ENCODE data around the gene GIGYF2.

The GIGYF2 gene

DNA sequence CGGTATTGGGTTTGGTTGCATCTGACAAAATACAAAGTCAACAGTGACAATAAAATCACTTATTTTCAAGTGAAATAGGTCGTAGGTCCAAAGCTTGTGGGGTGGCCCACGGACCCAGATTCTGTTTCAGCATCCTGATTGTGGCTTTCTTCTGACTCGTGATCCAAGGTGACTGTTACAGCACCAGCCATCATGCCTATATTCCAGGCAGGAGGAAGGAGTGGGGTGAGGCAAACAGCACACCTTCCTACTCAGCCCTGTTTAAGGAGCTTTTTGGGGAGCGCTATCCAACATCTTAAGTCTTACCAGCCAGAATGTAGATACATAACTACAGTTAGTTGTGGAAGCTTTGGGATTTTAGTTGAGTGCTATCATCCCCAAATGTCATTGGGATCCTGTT is 164.2 kb downstream of the GIGYF2 start:
- no peak for DNase-seq (ENCODE audit: low read depth in 2 of 2)

DNA sequence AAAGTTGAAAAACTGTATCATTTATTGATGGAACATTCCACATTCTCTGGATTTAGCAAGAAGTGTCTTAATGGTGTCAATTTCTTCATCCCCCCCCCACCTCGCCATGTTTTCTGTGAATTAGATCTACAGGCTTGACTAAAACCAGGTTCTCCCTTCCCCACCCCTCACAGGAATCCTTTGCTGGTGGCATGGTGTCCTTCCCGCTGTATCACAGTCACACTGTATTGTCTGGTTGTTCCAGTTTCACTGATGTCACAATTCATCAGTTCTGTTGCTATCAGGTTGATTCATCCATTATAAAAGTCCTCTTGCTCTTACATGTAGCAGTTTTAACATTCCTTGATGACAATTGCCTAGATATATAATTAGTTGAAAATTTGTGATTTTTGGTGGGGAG is 166.9 kb downstream of the GIGYF2 start:
- DNase-seq (ENCODE audit: low read depth in 2 of 2): no peak

DNA sequence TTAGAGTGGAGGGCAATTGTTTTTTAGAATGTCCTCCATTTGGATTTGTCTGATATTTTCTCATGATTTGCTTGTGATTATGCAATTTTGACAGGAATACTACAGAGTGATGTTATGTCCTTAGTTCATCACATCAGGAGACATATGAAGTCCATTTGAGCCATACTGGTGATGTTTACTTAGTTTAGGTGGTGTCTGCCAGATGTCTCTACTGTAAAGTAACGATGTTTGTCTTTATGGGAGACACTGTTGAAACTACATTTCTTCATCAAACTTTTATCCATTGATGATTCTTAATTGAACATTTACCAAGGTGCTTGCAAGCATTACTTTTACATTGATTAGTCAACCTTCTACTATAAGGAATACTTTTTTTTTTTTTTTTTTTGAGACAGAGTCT is 168.0 kb downstream of the GIGYF2 start:
- DNase-seq (ENCODE audit: low read depth in 2 of 2): no peak

DNA sequence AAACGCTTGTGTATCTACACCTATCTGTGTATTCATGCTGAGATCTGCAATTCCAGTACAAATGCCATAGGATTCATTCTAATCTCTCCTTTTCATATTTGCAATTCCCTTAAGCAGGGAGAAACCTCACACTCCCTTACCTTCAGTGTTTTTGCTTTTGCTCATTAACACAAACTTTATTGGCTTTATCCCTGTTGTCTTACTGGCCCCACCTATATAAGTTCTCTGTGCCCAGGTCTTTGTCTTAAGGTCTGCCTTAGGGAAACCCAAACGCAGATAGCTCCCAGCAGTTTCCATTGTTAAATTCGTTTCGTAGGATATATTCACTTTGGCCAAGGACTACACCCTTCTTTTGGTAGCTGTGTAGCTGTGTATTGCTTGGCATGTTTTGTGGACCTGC is 169.0 kb downstream of the GIGYF2 start:
- no peak for DNase-seq (ENCODE audit: low read depth in 2 of 2)

DNA sequence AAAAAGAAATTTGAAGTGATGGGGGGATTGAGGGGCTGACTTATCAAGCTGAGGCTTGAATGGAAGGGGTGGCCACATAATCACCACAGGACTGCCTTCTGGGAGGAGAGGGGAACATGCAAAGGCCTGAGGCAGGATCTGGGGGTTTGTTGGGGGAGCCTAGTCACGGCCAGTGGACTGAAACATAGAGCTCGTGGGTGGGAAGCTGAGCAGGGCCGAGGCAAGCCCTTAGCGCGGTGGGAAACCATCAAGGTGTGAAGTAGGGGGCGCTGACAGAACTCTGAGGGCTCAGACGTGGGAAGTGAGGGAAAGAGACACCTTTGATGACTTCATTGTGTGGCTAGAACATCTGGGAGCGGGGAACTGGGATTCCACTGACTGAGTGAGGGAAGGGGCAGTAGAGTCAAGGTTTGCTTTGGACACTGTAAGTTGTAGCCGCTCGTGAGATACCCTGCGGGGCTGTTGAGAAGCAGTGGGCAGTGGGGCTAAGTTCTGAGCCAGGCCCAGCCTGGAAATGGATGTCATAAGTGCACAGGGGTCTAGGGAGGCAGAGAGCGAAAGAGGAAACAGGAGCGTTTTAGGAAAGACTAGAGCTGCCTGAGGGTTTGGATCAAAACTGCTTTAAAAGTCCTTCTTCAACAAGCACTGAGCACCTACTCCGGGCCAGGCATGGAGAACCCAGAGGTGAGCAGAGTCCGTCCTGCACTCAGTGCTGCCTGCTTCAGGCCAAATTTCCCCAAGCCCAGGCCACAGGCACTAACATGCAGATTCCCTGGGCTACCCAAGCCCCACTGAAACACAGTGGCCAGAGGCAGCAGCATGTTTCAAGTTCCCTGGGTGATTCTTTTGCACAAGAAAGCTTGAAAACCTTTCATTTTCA is 172.2 kb downstream of the GIGYF2 start:
- no peak for DNase-seq (ENCODE audit: low read depth in 2 of 2)

DNA sequence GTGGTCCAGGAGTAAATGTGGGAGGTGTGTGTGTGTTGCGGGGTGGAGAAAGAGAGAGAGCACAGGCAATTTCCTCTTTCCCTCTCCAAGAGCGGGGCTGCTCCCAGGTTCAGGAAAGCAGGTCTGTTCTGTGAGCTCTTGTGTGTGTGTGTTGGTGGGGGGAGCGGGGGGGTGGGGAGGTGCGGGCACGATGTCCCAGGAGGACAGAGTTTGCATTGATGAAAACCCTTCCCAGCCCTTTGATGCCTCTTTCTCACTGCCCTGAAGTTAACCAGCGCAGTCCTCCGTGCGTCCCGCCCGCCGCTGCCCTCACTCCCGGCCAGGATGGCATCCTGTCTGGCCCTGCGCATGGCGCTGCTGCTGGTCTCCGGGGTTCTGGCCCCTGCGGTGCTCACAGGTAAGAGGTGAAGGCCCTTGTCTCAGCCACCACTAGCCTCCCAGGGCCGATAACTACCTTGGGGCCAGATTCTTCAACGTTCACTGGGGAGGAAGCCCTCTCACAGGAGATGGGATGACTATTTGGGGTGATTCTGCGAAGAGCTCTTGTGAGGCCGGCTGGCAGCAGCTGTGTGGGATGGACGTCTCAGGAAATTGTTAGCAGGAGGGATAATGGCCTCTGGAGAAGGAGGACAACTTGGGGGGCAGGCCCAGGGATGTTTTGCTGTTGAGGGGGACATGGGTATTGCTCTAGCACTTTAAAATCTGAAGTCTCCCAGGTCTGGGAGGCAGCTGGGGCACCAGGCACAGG is 173.1 kb downstream of the GIGYF2 start, which contains the start of gene SNORC:
TSS of gene SNORC (plus strand) at position 247 of the 748 bp plus-strand sequence. CDS start at position 325, 78 bp downstream.
- no peak for DNase-seq (ENCODE audit: low read depth in 2 of 2)

DNA sequence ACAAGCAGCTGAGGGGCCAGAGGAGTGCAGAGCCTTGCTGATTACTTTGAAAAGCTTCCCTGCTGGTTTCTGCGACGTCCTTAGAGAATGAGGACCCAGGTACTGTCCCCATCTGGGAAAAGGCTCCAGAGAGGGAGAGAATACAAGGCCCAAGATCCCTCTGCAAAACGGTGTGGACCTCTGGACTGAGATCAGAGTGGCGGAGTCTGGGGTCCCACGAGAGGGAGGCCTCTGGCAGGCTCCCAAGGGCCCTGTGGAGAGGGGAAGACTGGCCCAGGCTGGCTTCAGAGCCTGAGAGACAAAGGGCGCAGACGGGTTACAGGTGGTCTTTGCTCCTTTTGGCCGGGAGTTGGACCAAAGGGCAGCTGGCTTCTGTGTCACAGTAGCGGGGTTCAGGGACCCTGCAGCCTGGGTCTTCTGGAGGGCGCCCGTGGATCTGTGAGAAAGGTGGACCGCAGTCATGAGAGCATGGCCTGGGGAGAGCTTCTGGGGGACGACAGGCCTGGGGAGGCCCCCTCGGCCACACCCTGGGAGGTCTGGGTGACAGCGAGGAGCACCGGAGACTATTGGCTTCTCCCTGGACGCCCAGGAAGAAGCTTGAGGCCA is 173.7 kb downstream of the GIGYF2 start:
- DNase-seq (ENCODE audit: low read depth in 2 of 2): no peak

DNA sequence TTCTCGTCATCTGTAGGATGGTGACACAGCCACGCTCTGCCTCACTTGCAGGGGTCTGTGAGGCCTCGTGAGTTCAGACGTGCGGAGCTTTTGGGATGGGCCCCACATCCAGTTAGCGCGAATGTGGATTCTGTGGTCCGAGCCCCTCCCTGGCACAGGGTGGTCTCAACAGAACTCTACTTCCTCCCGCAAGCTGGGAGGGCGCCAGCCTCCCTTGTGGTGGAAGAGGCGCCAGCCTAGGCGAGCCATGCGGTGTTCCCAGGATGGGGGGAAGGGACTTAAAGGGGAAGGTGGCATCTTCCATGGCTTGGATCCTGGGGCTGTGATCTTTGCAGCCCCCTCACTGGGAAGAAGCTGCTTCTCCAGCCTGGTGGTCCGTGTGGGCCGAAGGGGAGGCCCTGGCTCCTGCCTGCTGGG is 174.3 kb downstream of the GIGYF2 start:
- DNase-seq (ENCODE audit: low read depth in 2 of 2): no peak

DNA sequence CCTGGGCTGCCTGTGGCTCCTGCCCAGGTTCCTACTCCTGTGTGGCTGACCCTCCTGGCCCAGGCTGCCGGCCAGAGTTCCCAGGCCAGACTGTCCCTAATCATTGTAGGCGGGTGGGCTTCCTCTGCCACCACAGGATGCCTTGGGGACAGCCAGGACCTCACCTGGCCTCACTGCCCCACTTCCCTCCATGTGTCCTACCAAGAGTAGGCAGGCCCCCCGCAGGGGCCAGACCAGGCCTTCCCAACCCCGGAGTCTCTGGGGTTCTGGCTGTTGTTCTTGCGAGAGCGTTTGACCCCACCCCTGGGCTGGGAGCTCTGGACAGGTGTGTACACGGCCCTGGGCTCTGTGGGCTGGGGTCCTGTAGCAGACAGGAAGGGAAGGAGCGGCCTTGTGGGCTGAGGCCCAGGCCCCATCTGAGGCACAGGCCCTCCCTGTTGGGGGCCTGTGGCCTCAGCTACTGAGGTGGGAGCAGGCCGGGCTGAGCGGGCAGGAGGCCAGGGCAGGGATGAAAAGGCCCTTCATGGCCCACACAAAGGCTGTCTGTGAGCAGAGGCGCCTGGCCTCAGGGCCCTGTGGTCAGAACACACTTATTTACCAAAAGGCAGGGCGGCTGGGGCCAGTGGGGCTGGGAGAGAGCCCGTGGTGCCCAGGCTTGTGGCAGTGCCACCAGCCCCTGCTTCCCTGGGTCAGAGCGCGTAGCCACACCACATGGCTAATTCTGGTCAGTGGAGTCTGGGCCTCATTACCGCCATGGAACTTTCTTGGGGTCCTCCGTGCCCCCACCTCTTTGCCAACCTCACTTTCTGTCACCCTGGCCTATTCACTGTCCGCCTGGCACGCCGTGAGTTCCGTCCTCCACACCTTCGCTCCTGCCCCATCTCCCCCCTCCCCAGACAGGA is 175.0 kb downstream of the GIGYF2 start:
- DNase-seq (ENCODE audit: low read depth in 2 of 2): no peak

DNA sequence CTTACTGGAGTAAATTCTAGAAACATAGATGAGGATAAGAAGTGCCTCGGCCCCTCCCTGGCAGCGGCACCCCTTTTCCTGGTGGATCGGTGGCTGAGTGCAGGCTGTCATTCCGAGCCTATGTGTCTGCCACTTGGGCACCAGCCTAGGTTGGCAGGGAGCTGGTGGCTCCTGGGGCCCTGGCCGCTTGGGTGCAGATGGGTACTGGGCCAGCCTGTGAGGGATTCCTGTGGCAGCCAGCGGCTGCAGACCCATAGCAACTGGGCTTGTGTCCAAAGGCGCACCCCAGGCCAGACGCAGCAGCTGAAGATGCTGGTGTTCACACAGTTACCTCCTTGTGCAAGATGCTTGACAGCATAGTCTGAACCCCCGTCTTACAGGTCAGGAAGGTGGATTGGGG is 175.7 kb downstream of the GIGYF2 start:
- no peak for DNase-seq (ENCODE audit: low read depth in 2 of 2)

DNA sequence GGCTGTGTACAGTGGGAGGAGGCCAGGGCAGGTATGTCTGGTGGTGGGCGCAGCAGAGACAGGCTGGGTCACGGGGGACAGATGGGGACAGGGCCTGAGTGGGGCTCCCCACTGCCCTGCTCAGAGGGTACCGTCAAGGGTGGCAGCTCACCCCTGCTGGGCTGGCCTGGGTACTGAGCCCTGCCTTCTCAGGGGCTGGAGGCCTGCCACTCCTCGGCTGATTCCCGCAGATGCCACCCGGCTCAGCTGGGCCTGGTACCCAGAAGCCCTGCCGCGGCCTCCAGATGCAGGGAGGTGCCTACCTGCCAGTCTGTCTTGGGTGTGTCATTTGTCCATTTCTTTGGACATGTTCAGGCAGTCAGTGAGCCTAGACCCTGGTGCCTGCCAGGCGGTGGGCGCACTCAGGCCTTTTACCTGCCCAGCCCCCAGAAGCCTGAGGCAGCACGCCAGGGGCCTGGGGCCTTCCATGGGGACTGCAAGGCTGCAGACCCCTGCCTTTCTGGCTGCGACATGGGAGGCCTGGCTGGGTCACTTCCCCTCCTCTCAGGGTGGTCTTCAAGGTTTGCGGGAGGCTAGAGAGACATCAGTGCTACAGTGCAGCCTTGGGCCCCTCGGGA is 176.3 kb downstream of the GIGYF2 start:
- no peak for DNase-seq (ENCODE audit: low read depth in 2 of 2)

DNA sequence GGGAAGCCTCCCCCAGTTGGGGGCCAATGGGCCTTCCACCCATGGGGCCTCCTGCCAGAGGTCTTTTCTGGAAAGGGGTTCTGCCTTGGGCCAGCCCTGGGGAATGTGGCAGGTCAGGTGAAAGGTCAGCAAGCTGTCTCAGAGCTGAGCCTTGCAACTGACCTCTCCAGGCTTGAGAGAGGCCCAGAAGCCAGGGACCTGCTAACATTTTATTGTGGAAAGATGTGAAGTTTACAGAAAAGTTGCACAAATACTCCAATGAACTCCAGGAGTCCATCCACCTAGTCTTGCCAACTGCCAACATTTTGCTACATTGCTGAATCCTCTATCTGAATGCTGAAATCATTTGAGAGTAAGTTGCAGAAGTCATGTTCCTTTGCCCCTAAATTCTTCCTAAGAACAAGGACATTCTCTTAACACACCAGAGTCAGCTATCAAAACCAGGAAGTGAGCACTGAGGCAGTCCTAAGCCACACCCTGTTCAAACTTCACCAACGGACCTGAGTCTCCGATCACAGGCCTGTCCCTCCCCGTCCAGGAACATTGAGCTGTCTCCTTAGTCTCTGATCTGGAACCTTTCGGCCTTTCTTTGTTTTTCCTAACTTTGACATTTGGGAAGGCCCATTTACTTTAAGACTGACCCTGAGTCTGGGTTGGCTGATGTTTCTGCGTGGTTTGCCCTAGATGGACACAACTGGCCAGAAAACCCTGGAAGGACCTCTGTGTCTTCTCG is 176.9 kb downstream of the GIGYF2 start:
- DNase-seq (ENCODE audit: low read depth in 2 of 2): no peak

DNA sequence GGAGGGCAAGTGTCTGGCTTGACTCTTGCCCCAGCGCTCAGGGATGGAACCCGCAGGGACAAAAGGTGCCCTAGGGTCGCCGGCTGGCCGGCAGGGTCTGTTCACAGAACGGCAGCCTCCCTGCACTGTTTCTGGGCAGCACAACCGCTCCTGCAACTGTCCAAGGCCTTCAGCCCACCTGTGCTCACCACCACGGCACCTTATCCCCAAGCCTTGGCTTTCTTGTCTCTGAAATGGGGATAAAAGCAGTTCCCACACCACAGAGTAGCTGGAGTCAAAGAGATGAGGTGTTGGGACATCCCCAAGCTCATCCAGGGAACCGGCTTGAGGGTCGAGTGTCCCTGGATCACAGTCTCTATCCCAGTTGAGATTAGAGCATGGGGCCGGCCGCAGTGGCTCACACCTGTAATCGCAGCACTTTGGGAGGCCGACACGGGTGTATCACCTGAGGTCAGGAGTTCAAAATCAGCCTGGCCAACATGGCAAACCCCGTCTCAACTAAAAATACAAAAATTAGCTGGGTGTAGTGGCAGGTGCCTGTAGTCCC is 177.6 kb downstream of the GIGYF2 start:
- no peak for DNase-seq (ENCODE audit: low read depth in 2 of 2)

DNA sequence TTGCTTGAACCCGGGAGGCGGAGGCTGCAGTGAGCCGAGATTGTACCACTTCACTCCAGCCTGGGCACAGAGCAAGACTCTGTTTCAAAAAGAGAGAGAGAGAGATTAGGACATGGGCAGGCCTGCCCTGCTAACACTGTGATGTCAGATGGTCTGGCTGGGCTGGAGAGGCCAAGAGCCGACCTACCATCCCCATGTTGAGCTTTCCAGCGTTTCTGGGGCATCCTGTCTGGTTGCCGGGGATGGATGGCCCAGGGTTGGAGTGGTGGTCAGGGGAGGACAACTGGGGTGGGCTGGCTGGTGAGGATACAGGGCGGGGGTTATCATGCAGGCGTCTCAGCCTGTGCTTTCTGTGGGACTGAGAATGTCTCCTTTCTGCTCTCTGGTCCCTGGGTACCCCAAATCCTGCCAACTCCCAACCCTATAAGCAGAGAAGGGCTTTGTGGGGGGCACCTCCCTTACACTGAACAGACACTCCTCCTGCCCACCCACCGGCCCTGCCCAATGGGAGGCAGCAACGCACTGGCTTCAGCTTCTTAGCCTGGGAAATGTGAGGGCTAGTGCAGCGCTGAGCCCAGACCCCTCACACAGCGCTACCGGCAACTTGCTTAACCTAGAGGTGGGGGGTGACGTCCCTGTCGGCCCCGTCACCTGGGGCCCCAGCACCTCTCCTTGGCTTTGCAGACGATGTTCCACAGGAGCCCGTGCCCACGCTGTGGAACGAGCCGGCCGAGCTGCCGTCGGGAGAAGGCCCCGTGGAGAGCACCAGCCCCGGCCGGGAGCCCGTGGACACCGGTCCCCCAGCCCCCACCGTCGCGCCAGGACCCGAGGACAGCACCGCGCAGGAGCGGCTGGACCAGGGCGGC is 178.4 kb downstream of the GIGYF2 start:
- DNase-seq (ENCODE audit: low read depth in 2 of 2): no peak

DNA sequence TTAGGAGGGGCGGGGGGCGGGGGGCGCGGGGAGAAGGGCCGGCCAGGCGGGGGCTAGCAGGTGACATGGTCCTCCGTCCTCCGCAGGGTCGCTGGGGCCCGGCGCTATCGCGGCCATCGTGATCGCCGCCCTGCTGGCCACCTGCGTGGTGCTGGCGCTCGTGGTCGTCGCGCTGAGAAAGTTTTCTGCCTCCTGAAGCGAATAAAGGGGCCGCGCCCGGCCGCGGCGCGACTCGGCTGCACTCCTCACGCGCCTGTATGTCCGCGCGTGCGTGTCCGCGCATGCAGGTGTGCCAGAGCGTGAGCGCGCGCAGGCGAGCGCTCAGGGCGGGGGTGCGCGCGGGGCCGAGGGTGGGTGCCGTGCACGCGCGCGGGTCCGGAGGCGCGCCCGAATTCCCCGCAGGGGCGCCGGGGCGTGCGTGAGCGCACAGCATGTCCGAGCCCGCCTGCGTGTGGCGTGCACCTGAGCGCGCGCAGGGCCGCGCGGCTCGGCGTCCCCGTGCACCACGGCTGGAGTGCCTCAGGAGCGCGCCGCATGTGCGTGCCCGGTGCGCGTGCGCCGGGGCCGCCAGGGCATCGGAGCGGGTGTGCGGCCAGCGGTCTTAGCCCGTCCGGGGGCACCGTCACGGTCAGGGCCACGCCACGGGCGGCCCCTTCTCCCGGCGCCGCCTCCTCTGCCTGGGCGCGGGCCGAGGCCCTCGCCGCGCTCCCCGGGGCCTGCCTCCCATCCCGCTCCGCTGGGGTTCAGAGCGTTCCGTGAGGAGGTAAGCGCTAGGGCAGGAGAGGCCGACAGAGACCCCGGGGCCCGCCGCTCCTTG is 179.2 kb downstream of the GIGYF2 start:
- no peak for DNase-seq (ENCODE audit: low read depth in 2 of 2)

DNA sequence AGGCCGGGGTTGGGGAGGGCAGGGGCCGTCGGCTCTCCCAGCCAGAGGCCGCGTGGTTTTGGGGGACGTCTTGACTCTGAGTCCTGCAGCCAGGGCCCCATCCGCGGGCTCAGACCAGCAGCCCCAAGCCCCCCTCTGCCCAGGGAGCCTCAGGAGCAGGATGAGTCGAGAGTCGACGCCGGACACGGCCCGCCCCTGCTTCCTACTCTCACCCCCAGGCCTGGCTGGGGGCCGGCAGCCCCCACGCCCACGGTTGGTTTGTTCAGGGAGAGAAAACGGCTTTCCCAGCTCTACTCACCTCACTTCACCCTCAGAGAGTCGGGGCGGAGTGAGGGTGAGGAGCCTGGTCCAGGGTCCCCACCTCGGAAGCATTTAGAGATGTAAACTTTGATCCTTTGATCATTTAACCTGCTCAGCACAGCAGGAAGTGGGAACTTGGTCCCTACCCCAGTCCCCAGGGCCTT is 179.9 kb downstream of the GIGYF2 start:
- no peak for DNase-seq (ENCODE audit: low read depth in 2 of 2)

DNA sequence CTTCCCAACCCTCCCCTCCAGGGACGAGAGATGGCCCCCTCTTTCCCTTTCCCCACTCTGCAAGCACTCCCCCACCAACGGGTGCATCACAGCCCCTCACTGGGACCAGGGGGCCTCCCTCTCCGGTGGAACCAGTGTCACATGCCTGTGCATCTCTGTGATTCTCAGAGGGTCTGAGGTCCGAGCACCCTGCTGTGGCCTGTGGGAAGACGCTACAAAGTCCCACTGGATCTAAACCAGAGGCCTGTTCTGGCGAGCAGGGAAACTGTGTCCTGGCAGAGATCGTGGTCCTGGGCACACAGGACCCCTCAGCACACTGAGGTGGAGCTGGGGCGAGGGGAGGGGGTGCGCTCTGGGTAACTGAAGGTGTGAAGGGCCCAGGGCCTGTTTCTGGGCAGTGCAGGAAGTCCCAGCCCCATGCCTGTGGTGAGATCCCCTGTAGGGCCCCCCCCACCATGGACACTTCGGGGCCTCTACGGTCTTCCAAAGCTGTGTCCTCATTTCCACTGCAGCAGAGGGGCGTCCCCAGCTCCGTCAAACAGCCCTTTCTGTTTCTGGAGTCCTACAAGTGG is 180.9 kb downstream of the GIGYF2 start:
- no peak for DNase-seq (ENCODE audit: low read depth in 2 of 2)

All from stimulated activated CD8-positive, alpha-beta memory T cell treated with anti-CD3 and anti-CD28 coated beads, Interleukin-2, amount 100 ng/mL, for 1 hour (primary cell).